Ascending aorta (tissue), 2 donors: ENCODE data around the gene TRIB2. TPM values are rescaled to one million over a fixed set of nuclear protein-coding genes. Genes with fewer than 3 reads are reported as not detected.

Source experiments
- DNase-seq, 2 donors: peaks; one replicate each; pipeline ENCODE4 v3.0.0-alpha.2; 2019; ENCODE audit warnings: low spot score in 2 of 2
- H3K27ac ChIP-seq, 2 donors: fragments of 200-600 bp; sonication (generic); one replicate each; pipeline ENCODE4 v1.5.1; 2016 to 2017; ENCODE audit warnings: mild to moderate bottlenecking in 1 of 2
- H3K27me3 ChIP-seq: fragments of 200-600 bp; sonication (generic); one replicate; pipeline ENCODE4 v1.5.1; 2017
- H3K36me3 ChIP-seq, 2 donors: fragments of 200-600 bp; sonication (generic); one replicate each; pipeline ENCODE4 v1.5.1; 2016
- H3K4me1 ChIP-seq, 2 donors: fragments of 200-600 bp; sonication (generic); one replicate each; pipeline ENCODE4 v1.5.1; 2016 to 2017; ENCODE audit warnings: mild to moderate bottlenecking in 1 of 2
- H3K4me3 ChIP-seq, 2 donors: fragments of 200-600 bp; sonication (generic); one replicate each; pipeline ENCODE4 v1.5.1; 2016 to 2017; ENCODE audit warnings: mild to moderate bottlenecking in 1 of 2
- H3K9me3 ChIP-seq, 2 donors: fragments of 200-600 bp; sonication (generic); one replicate each; pipeline ENCODE4 v1.5.1; 2016
- intact Hi-C: fragments of 100-400 bp; cut with DNase I; formaldehyde crosslinking; loops from one replicate; pipeline ENCODE4 v1.15.1; 2023
- total RNA-seq: library from RNA; depleted of rRNA; stranded (reverse); fragments of >200 nt; gene quantifications from one replicate; pipeline ENCODE4 v1.1.0, GENCODE V29; 2016
- TF ChIP-seq, protein P1 (sequence below), 3 experiments: fragments of 200-600 bp in 2 of 3; fragments of 450-650 bp in 1 of 3; sonication (generic) in 2 of 3; IDR thresholded peaks; one replicate each; pipeline ENCODE4 v1.5.1; 2016 to 2019; ENCODE audit warnings: antibody characterized with exemption in 3 of 3, mild to moderate bottlenecking in 1 of 3, moderate library complexity in 1 of 3

TRIB2 gene
- total RNA-seq, 1 donor from 2014 or later: 55.6 TPM

DNA sequence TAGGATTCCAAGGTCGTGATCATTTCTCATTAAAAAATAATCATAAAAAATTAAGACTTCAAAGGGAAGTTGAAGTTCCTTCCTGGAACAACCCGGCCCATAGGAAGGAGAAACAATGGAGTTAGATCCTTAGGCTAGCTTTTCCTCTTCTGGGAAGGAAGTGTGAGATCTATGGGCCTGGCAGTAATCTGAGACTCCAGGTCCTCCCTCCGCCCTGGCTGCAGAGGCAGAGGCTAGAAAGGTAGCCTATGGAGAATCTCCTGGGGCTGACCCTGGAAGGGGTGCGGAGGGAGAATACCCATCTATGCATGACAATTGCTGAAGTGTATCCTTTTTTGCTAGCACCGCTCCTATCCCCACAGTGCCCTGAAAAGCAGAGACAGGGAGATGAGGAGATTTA is 37.9 kb downstream of the TRIB2 start:
- intact Hi-C loops: no loop called here

DNA sequence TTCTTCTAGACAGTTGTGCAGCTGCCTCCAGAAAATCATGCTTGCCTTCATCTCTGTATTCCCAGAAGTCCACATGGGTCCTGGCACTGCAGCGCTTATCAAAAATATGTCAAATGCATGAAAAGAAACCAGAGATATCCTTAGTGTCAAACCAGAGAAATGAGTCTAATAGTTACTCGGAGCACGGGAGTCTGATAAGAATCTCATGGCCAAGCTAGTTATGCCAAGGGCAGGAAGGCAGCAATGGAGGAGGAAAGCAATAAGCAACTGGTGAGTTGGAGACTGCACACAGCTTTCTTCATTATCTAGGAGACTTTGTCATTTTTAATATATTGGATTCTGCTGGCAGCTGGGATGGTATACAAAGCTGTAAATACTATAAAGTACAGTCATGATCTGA is 38.6 kb downstream of the TRIB2 start:
- H3K9me3 ChIP-seq: no peaks in the 10 kb centered on the region
- no peaks in the 10 kb centered on the region for H3K27me3 ChIP-seq
- DNase-seq: no peak
- no peaks in the 10 kb centered on the region for H3K36me3 ChIP-seq
- intact Hi-C loops: no loop called here
- TF ChIP-seq, protein P1, sequence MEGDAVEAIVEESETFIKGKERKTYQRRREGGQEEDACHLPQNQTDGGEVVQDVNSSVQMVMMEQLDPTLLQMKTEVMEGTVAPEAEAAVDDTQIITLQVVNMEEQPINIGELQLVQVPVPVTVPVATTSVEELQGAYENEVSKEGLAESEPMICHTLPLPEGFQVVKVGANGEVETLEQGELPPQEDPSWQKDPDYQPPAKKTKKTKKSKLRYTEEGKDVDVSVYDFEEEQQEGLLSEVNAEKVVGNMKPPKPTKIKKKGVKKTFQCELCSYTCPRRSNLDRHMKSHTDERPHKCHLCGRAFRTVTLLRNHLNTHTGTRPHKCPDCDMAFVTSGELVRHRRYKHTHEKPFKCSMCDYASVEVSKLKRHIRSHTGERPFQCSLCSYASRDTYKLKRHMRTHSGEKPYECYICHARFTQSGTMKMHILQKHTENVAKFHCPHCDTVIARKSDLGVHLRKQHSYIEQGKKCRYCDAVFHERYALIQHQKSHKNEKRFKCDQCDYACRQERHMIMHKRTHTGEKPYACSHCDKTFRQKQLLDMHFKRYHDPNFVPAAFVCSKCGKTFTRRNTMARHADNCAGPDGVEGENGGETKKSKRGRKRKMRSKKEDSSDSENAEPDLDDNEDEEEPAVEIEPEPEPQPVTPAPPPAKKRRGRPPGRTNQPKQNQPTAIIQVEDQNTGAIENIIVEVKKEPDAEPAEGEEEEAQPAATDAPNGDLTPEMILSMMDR (IDR thresholded peaks at IDR 0.05): no peak
- H3K27ac ChIP-seq: no peak overlapping the region
- no peaks in the 10 kb centered on the region for H3K4me1 ChIP-seq
- H3K4me3 ChIP-seq: no peak overlapping the region

More for the DNA sequence above, 37.9 kb downstream of the TRIB2 start:
- no peaks in the 10 kb centered on the region for H3K9me3 ChIP-seq
- TF ChIP-seq, protein P1 (IDR thresholded peaks at IDR 0.05): no peak
- no peaks in the 10 kb centered on the region for H3K4me1 ChIP-seq
- H3K4me3 ChIP-seq: no peak overlapping the region
- DNase-seq: no peak
- H3K36me3 ChIP-seq: no peaks in the 10 kb centered on the region
- no peaks in the 10 kb centered on the region for H3K27me3 ChIP-seq
- no peak overlapping the region for H3K27ac ChIP-seq

DNA sequence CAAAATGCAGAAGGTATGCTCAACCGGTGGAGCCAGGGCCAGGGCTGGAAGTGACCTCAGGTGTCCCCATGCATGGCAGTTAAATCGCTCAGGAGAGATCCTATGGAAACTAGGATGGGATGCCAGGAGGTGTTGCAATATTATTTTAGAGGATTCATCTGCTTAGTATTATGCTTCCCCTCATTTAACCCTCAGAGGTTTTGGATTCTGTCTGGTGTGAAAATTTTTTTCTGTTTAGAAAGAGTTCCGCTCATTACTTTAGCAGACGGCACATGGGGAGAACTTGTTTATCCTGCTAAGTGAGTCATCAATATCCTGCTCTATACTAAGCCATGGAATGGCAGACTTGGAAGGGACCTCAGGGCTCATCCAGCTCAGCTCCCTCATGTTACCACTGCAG is 42.5 kb downstream of the TRIB2 start:
- Histone ChIP-seq H3K27ac (no peak overlapping the region), H3K27me3 (no peaks in the 10 kb centered on the region), H3K36me3 (no peaks in the 10 kb centered on the region), H3K9me3 (peaks cover 0 to under 1% of the 10 kb centered on the region in 2 donors), H3K4me1 (no peaks in the 10 kb centered on the region), H3K4me3 (no peak overlapping the region)
- intact Hi-C loops: no loop called here
- no peak for DNase-seq
- TF ChIP-seq, protein P1 (IDR thresholded peaks at IDR 0.05): no peak

DNA sequence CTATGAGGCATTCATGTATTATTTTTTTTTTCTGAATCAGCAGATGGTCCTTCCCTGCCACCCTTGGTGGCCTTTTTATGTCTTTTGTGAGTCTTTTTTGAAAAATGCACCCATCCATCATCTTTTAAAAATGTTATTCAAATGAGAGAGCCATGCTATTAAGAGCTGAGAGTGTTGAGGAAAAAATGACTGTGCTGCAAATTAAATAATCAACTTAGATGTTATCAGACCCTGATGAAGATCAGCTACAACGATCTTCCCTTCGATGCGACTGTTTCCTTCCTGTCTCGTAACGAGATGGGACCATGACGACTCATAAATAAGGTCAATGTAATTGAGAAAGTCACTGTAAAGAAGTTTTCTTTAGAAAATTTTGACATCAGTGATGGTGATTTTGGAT is 44.4 kb downstream of the TRIB2 start:
- Histone ChIP-seq H3K27ac (no peak overlapping the region), H3K9me3 (peaks cover 0 to 5% of the 10 kb centered on the region in 2 donors), H3K4me3 (no peak overlapping the region), H3K27me3 (no peaks in the 10 kb centered on the region), H3K4me1 (no peaks in the 10 kb centered on the region), H3K36me3 (no peaks in the 10 kb centered on the region)
- intact Hi-C loops: no loop called here
- TF ChIP-seq, protein P1 (IDR thresholded peaks at IDR 0.05): no peak
- DNase-seq: no peak

DNA sequence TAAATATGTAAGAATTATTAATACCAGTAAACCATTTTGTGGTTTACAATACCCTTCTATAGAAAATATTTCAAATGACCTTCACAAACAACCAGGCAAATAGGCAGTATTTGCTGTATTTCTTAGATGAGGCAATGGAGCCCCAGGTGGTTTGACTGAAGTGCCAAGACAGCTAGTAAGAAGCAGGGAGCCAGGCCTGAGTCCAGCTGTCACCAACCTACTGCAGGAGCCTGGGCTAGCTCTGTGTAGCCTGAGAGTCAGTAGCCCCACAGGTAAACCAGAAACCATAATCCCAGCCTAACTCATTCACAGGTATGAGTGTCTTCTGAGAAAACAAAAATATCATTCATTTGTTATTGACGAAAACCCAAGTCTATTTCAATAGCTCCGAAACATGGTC is 45.6 kb downstream of the TRIB2 start:
- intact Hi-C loops: no loop called here
- DNase-seq: no peak
- Histone ChIP-seq H3K36me3 (no peaks in the 10 kb centered on the region), H3K27me3 (no peaks in the 10 kb centered on the region), H3K27ac (no peak overlapping the region), H3K9me3 (peaks cover 0 to 5% of the 10 kb centered on the region in 2 donors), H3K4me1 (no peaks in the 10 kb centered on the region), H3K4me3 (no peak overlapping the region)
- TF ChIP-seq, protein P1 (IDR thresholded peaks at IDR 0.05): no peak

DNA sequence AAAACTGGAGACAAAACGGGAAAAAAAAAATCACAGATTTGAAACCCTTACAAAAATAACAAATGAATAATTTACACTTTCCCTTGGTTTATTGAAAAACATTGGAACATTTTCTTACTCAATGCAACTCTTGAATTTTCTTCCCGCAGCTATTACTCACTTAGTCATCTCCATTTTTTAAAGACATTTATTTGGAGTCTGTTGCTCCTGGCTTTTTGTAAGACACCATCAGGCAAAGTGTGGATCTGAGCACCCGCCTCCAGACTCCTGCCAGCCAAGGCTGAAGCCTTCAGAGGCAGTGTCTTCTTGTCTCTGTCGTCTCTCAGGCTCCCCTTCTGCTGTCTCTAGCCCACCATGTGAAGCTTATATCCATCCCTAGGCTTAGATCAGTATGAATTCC is 46.2 kb downstream of the TRIB2 start:
- intact Hi-C loops: no loop called here
- no peaks in the 10 kb centered on the region for H3K4me1 ChIP-seq
- H3K27ac ChIP-seq: no peak overlapping the region
- TF ChIP-seq, protein P1 (IDR thresholded peaks at IDR 0.05): no peak
- H3K9me3 ChIP-seq: peaks cover 0 to 5% of the 10 kb centered on the region in 2 donors
- no peak overlapping the region for H3K4me3 ChIP-seq
- DNase-seq: no peak
- H3K36me3 ChIP-seq: no peaks in the 10 kb centered on the region
- no peaks in the 10 kb centered on the region for H3K27me3 ChIP-seq
